ENCODE measurements around the gene RPS17. TPM values are rescaled to one million over a fixed set of nuclear protein-coding genes. Genes with fewer than 3 reads are reported as not detected.
A peak's percentile ranks its signal among the peaks of the same experiment; 100 is the strongest.
"Not testable (repeated sequence)": the region's sequence is repeated elsewhere in the genome, so short reads cannot be mapped to it uniquely, and the experiment has no call there.

The RPS17 gene
- total RNA-seq, 4 donors from 2014 or later, result 2,008 to 3,328 (median 2,462) TPM

- no peak for DNase-seq (ENCODE audit: low spot score)
Observed at GRCh38 chr15:82532991-82533481, 7.2 kb downstream of the RPS17 start.

GRCh38 chr15:82532383-82532990 is 7.8 kb downstream of the RPS17 start:
- TF ChIP-seq CTCF (IDR thresholded peaks at IDR 0.05), result no peak
- DNase-seq (ENCODE audit: low spot score) (no peak), ATAC-seq (ENCODE audit: low FRiP score) (no peak)

More at GRCh38 chr15:82532991-82533481, 7.2 kb downstream of the RPS17 start:
- ATAC-seq (ENCODE audit: low FRiP score), result no peak
- TF ChIP-seq CTCF (IDR thresholded peaks at IDR 0.05), result no peak

- no peak for TF ChIP-seq CTCF (IDR thresholded peaks at IDR 0.05)
- DNase-seq (ENCODE audit: low spot score), result no peak
Observed at GRCh38 chr15:82531496-82532382, 8.5 kb downstream of the RPS17 start.

GRCh38 chr15:82530606-82531379 is 9.5 kb downstream of the RPS17 start:
- peak; percentile 77 for ATAC-seq (ENCODE audit: low FRiP score)
- DNase-seq (ENCODE audit: low spot score), result no peak
- peak in 1 of 3 donors; percentile 23 for TF ChIP-seq CTCF (IDR thresholded peaks at IDR 0.05)

More at GRCh38 chr15:82531496-82532382, 8.5 kb downstream of the RPS17 start:
- ATAC-seq (ENCODE audit: low FRiP score), result no peak

- DNase-seq (ENCODE audit: low spot score) (no peak), ATAC-seq (ENCODE audit: low FRiP score) (no peak)
- TF ChIP-seq CTCF (IDR thresholded peaks at IDR 0.05), result no peak
Observed at GRCh38 chr15:82530006-82530405, 10.3 kb downstream of the RPS17 start.

GRCh38 chr15:82513587-82513986 is 26.7 kb downstream of the RPS17 start:
- not testable (repeated sequence) for ATAC-seq (ENCODE audit: low FRiP score); DNase-seq (ENCODE audit: low spot score)

- ATAC-seq (ENCODE audit: low FRiP score); DNase-seq (ENCODE audit: low spot score): not testable (repeated sequence)
Observed at GRCh38 chr15:82507693-82508092, 32.6 kb downstream of the RPS17 start.

- ATAC-seq (ENCODE audit: low FRiP score), result not testable (repeated sequence)
Observed at GRCh38 chr15:82507087-82507486, 33.2 kb downstream of the RPS17 start.

GRCh38 chr15:82505842-82506241 is 34.4 kb downstream of the RPS17 start:
- DNase-seq (ENCODE audit: low spot score); ATAC-seq (ENCODE audit: low FRiP score): not testable (repeated sequence)

More at GRCh38 chr15:82507087-82507486, 33.2 kb downstream of the RPS17 start:
- DNase-seq (ENCODE audit: low spot score), result not testable (repeated sequence)

- ATAC-seq (ENCODE audit: low FRiP score); DNase-seq (ENCODE audit: low spot score): not testable (repeated sequence)
Observed at GRCh38 chr15:82504074-82504473, 36.2 kb downstream of the RPS17 start.

- DNase-seq (ENCODE audit: low spot score); ATAC-seq (ENCODE audit: low FRiP score): not testable (repeated sequence)
Observed at GRCh38 chr15:82502700-82503339, 37.4 kb downstream of the RPS17 start.

Data from omental fat pad (tissue), 4 donors.